GM19455 (cell line): ENCODE measurements around the gene CACNA1S.

Experiments
- ATAC-seq: cut with Tn5 transposase; IDR thresholded peaks from one replicate; pipeline ENCODE4 v1.9.1; 2021; ENCODE audit not compliant: unreplicated experiment

CACNA1S gene

DNA sequence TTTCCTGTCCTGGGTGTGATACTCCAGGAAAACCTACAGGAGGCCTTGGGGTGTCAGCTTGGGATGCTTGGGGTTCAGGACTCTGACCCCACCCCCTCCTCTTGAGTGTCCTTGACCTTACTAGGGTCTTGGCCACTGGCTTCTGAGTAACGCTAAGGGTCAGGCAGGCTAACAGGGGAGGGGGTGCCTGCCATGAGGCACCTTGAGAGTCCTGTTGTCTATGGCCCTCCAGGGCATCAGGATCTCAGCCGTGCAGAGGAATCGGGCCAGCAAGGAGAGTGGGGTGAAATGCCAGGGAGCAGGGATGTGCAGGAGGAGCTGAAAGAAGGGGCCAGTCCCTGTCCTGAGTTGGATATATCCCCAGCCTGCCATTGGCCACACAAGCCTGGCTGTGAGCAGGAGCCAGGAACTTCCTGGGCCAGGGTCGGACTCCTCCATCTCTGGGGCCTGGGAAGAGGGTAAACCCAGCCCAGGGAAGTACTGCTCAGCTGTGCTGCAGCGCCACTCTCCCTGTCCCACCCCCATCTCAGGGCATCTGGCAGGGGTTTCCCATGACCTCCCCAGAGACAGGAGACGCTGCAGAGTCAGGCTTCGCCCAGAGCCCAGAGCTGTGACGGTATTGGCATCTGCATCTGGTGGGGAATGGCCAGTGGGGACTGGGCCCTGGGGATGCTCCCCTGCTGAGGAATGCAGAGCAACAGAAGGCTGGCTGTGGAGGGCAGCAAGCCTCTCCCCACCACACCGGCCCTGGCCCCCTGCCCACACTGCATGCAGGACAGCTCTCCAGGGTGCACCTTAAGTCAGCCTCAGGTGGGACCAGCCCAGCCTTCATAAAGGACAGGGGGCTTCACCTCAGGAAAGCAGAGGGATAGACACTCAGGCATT lies 95.0 kb downstream of the CACNA1S start:
- no peak for ATAC-seq

DNA sequence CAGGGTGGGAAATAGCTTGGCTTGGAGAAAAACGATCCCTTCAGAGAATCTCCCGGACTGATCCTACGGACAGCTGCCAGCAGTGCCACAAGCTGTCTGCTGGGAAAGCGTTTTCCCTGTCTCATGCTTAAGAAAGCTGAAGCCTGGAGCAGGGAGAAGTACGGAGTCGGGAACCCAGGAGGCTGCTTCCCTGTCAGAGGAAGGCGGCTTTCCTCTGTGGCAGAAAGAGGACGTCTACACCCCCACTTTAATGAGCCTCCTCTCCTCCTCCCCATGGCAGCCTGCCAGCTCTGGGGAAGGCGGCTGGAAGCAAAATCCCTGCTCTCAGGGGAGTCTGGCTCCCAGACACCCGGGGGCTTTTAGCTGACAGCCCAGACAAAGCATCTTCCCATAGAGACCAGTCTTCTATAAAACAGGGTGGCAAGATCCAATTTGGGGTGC lies 96.0 kb downstream of the CACNA1S start:
- no peak for ATAC-seq

DNA sequence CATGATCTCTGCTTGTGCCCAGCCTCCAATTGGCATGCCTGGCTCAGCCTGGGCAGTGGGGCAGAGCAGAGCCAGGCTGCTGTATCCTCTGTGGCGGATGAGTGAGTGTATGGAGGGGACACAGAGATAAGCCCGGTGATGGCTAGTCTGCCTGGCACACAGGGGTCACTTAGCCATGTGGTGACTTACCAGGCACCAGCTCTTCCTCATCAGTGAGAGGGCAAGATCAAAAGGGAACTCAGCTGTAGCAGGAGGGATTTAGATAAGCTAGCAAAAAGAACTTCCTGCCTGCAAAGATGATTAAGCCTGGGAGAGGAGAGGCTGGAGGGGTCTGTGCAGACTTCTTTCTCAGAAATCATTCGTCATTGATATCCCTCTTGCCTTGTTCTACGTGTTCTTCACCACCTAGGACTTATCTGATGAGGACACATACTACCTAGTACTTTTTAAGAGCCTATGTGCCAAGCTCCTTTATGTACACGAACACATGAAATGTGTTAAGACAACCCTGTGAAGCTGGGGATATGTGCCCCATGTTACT lies 96.6 kb downstream of the CACNA1S start:
- ATAC-seq: no peak

DNA sequence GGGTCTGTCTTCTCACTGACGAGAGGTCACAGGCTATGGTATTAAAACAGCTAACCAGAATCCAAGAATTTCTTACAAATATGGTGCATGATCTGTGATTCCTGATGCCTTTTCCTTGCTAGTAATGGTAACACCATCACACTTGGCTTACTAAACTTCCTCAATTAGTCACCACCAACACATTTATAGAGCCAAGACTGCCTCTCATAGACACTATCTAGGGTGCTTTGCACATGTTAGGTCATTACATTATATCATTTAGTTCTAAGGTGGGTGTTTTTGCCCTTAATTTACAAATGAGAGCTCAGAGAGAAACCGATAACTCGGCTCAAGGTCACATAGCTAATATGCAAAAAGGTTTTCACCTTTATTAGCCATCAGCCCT lies 97.4 kb downstream of the CACNA1S start:
- ATAC-seq: no peak

DNA sequence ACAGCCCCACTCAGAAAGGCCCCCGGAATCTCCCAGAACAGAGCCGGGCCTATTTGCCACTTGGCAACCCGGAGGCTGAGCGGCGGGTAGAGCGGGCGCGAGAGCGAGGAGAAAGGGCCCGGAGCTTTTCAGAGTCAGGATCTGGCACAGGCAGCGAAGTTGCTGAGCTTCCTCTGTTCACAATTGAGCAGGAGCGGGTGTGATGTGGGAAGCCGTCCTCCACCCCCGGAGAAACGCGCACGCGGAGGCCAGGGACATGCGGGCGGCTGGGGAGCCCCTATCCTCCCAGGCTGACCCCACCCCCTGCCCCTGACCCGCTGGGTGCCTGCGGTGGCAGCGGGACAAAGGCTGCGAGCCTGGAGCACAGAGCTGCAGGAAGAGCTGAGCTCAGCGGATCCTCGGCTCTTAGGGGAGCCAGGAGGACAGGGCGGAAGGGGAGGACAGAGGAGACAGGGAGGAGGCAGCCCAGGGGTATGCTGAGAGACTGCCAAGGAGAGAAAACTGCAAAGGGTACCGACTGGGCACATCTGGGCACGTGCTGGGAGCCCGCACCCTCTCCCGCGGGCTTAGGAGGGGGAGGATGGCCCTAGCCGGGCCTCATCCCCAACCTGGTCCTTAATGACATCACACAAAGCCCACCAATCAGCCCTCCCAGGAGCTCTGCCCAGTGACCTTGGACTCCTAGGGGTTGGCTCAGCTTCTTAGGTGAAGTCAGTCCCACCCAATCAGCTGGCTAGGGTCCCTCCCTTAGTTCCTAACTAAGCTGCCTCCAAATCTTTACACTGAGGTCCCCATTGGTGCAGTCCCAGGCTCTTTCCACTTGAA lies 98.0 kb downstream of the CACNA1S start:
- no peak for ATAC-seq

DNA sequence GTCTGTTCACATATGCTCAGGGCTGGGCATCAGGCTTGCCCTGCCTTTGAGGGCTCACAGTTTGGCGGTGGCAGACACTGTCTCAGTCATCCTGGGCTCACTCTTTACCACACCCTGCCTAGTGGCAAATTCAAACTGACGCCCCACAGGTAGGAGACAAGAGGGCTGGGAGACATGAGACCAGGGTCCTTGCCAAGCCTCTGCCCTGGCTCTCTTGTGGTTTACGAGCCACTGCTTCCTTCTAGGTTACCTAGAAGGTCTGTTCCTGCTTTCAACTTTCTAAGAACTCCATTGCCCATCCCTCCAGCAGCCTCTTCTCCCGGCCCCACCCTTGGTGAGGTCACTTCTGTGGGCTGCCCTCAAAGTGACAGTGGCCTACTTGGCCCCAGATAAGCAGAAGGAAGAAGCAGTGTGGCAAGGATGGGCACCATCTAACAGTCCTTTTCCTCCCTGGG lies 99.2 kb downstream of the CACNA1S start:
- ATAC-seq: no peak

DNA sequence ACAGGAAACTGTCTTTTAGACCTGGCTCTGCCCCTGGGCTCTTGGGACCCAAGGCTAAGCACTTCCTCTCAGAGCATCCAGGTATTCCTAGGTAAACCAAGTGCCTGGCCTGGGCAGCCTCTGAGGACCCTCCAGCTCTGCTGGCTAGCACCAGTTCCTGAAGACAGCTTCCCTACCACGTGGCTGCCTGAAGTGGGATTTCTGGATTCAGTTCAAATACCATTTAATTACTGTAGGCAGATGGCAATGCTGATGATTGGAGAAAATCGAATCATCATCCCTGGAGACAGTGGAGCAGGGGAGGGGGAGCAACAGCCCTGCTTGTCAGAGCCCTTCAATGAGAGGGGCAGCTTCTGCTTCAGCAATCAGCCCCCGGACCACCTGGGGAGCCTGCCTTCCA lies 100.6 kb downstream of the CACNA1S start:
- no peak for ATAC-seq

DNA sequence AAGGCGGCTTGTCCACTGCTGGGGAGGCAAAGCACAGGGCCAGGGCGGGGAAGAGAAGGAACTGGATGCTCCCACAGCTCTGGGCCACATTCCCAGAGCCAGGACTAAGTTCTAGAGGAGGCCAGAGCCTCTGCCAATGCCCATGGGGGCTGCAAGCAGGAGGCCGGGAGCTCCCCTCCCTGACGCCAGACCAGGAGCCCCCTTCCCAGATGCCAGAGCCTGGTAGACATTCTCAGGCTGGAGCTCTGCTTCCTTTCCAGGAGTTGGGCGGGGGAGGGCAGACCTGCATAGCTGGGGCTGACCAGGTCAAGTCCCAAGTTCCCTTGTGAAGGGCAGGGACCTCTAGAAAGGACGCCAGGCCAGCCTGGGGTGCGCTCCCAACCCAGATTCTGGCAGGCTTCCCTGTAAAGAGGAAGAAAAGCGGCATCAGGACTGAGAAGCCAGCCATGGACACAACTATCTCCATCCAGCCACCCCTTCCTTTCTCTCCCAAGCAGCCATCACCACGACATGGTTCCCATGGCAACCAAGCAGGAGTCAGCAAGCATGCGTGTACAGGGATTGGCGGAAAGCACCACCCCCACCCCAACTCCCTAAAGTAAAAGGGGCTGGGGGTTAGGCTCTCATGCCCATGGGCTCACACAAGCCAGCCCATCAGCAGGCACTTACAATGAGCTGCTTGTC lies 102.1 kb downstream of the CACNA1S start:
- ATAC-seq: no peak

DNA sequence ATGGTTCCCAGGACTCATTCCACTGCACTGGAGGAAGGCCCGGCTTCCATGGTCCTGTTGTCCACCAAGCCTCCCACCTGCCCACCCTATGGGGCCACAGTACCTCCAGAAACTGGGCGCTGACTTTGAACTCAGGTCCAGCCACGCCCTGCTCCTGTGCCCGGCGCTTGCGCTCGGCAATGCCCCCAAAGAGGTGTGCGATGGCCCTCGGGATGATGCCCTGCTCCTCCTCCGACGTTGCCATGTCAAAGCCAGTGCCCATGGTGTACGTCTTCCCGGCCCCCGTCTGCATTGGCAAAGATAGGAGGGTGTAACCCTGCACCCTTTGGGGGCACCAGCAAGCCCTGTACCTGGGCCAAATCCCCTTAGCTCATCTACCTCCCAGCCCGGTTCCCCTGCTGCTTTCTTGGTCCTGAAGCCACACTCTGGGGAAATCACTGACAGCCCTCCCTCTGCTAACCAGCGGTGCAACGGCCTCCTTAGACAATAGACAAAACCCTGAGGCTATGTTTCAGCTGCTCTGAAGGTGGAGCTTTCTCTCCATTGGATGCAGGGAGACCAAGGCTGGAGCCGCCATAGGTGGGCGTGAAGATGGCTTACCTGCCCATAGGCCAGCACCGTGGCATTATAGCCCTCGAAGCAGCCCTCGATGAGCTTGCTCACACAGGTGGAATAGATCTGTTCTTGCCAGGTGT lies 103.4 kb downstream of the CACNA1S start:
- no peak for ATAC-seq

DNA sequence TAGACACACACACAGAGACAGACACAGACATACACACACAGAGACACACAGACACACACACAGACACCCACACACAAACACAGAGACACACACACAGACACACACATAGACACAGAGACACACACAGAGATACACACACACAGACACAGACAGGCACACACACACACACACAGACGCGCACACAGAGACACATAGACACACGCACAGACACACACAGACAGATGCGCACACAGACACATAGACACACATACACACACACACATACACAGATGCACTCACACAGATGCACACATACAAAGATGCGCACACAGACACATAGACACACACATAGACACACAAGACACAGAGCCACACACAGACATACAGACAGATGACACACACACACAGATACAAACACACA lies 104.7 kb downstream of the CACNA1S start:
- ATAC-seq: no peak

DNA sequence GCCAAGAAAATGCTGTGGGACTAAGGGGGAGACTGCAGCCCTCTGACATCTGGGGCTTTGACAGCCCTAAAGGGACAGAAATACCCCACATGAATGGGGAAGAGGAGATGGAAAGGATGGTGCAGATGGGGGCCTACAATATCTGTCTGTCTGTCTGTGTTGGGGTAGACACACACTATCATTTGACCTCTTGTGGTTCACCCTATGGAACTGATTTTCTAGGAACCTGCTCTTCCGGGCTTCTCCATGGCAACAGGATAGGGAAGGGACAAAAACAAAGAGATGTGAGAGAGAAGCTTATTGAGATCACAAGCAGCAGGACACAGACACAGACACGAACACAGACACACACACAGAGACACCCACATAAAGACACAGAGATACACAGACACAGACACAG lies 105.8 kb downstream of the CACNA1S start:
- ATAC-seq: no peak

DNA sequence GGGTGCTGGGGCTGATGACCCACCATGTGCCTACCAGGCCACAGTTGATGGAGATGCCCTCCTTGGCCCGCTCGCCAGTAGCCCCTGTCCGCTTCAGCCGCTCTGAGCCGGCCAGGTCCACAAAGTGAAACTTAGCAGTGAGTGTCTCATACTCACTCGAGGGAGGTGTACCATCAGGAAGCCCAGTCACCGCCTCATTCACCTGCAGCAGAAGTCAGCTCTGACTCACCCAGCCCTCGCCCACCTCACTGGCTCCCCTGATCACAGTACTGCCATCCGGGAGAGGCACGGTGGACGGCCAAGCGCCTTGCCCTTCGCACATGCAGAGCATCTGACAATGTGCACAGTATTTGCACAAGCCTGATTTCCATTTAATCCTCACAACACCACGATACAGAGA lies 107.5 kb downstream of the CACNA1S start:
- ATAC-seq: no peak

DNA sequence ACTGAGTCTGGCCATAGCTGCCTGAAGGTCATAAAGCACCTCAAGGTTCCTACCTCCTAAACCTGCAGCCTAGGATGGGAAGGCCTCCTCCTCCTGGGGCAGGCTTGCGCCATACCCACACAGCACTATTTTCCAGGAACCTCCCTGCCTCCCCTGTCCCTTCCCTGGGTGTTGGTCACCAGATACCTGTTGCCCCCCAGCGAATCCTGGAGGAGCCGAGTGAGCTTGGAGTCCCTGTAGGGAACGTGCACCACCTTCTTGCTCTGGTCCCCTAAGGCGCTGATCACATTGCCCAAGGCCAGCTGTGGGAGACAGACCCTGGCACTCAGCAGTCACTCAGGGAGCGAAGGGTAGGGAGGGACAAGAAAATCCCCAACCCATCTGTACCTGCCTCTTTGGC lies 108.1 kb downstream of the CACNA1S start:
- ATAC-seq: no peak

DNA sequence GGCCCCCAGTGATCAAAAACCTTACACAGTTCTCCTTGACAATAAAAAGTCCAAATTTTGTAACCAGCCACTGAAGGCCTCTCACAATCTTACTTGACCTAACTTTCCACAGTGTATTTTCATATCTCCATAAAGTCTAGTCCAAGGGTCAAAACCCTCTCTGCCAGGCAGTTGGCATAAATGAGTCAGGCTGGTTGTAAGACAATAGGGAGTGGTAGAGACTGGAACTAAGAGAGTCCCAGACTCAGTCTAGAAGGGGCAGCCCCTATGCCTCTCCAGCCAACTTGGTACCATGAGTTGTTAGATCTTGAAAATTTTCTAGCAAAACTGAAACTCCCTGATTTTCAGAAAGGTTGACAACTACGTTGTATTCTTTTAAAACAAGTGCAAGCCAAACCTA lies 109.7 kb downstream of the CACNA1S start:
- no peak for ATAC-seq

DNA sequence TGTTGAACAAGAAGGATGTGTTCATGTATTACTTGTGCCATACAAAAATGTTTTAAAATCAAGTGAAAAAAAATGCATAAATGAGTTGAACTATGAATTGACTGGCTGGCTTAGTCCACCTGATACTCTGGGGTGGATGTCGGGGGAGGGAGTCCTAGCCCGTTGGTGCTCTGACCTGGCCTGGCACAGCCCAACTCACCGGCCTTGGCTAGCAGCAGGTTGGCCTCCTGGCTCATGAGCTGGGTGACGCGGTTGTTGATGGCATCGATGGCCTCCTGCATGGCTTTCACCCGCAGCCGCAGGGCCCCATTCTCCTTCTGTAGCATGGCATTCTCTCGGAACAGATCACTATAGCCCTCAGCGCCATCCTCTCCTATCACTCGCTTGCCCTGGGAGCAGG lies 110.3 kb downstream of the CACNA1S start:
- no peak for ATAC-seq

DNA sequence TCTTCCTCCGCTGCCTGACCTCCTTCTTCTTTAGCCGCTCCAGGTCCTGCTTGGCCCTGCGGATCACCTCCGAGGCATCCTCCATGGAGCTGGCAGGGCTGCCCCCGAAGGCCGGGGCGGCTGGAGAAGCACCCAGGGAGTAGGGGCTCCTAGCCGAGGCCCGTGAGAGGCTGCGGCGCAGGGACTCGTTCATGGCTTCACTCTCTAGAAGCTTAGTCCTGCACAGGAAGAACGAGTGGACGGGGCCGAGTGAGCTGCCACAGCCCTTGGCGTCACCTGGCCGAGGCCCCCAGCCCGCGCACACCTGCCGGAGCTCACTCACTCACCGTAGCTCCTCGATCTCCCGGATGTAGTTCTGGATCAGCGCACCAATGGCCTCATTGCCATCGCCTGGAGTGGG lies 111.8 kb downstream of the CACNA1S start:
- no peak for ATAC-seq

DNA sequence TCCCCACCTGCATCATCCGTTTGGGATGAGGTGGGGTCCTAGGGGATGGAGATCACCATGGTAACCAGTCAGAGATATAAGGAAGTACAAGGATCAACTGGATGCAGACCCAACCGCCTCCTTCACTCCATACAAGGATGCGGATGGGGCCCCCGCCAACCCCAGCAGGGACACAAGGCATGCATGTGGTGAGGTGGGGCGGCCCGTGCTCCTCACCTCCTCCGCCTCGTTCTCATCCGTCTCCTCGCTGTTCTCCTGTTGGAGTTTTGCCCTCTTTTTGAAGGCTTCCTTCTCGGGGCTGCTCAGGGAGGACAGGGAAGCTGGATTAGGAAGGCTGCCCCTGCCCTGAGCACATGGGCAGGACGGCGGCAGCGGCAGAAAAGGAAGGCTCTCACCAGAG lies 112.6 kb downstream of the CACNA1S start:
- ATAC-seq: no peak

DNA sequence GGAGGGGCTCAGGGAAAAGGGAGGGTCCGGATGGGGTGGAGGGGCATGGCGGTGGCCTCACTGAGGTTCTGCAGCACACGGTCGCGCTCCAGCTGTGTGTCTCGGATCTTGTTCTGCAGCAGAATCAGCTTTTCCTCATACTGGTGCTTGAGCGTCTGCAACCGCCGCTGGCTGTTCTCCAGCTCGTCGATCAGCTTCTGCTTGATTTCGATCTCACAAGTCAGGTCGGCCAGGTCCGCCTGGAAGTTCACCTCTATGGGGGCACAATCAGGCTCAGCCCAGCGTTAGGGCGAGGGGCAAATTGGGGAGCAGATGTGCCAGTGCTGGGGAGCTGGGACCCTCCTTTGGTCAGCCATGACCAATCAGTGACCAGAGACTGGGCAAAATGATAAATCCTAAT lies 113.9 kb downstream of the CACNA1S start:
- no peak for ATAC-seq

DNA sequence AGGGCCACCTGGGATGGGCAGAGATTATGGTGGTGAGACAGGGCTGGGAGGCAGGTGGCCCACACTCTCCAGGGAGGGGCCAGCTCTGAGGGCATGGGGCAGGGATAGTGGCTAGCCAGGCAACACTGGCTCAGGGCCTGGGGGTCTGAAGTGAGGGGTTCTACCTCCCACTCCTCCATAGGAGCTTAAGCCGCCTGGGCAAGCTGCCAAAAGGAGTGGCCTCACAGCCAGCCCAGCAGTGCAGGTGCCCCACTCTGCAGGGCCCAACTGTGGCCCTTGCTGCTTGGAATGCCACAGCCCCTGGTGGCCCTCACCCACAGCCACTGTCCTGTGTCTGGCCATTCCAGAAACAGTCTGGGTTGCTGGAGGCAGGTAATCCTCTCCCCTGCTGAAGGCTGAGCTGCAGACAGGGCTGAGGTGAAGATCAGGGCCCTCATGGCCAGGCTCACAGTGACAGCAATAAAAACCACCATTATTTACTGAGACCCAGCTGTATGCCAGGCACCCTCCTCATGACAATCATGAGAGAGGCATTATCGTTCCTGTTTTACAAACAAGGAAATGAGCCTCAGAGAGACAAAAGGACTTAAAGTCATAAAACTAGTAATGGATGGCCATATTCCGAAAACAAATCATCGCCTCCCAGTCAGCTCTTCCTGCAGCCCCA lies 119.7 kb downstream of the CACNA1S start:
- no peak for ATAC-seq

DNA sequence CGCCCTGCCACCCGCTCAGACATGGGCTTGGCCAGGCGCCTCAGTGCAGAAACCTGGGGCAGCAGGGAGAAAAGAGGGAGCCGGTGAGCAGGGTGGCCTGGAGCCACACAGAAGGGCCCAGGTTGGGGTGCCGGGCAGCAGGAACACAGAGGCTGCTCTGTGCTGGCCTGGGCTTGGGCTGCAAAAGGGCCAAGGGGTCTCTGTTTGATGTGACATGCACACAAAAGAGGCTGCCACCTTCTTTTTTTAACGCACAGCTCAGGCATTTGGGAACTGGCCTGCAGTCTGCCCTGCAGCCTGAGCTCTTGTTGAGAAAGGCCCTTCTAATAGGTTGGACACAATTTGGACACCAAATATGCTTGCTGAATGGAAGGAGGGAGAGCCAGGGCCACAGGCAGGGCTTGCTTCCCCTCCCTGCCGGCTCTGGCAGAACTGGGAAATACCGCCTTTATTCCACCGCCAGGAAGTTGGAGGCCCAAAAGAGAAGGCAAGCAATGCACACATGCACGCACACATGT lies 121.1 kb downstream of the CACNA1S start:
- no peak for ATAC-seq
